WTC11 (cell line): ENCODE measurements around the gene FBXO24.

Source experiments
- ARID4B ChIP-seq: sonication (generic); formaldehyde crosslinking; IDR thresholded peaks from 2 replicates; pipeline ENCODE4 v1.8.0; 2023; ENCODE audit warnings: missing genetic modification reagents, mild to moderate bottlenecking, borderline replicate concordance
- ATF3 ChIP-seq: sonication (generic); formaldehyde crosslinking; conservative IDR thresholded peaks from 2 replicates; pipeline ENCODE4 v1.8.1; 2022; ENCODE audit warnings: mild to moderate bottlenecking, missing genetic modification reagents
- ATF6 ChIP-seq: sonication (generic); formaldehyde crosslinking; IDR thresholded peaks from 2 replicates; pipeline ENCODE4 v1.8.1; 2023; ENCODE audit warnings: mild to moderate bottlenecking, missing genetic modification reagents
- CBFB ChIP-seq: sonication (generic); formaldehyde crosslinking; IDR thresholded peaks from 2 replicates; pipeline ENCODE4 v1.8.1; 2022; ENCODE audit warnings: mild to moderate bottlenecking, low read depth, missing genetic modification reagents
- CREM ChIP-seq: sonication (generic); formaldehyde crosslinking; IDR thresholded peaks from 2 replicates; pipeline ENCODE4 v1.8.1; 2022; ENCODE audit warnings: mild to moderate bottlenecking, missing genetic modification reagents, moderate library complexity
- CTCF ChIP-seq: fragments of 200-600 bp; IDR thresholded peaks from 2 replicates; pipeline ENCODE4 v1.8.0; 2022; ENCODE audit warnings: antibody characterized with exemption
- E2F5 ChIP-seq: sonication (generic); formaldehyde crosslinking; IDR thresholded peaks from 2 replicates; pipeline ENCODE4 v1.8.1; 2022; ENCODE audit warnings: mild to moderate bottlenecking, moderate library complexity, missing genetic modification reagents
- ELF4 ChIP-seq: sonication (generic); formaldehyde crosslinking; IDR thresholded peaks from 2 replicates; pipeline ENCODE4 v1.8.1; 2022; ENCODE audit warnings: low read depth, mild to moderate bottlenecking, moderate library complexity, missing genetic modification reagents
- FOXK1 ChIP-seq: sonication (generic); formaldehyde crosslinking; IDR thresholded peaks from 2 replicates; pipeline ENCODE4 v1.8.0; 2022; ENCODE audit warnings: mild to moderate bottlenecking, moderate library complexity, missing genetic modification reagents
- GRHL2 ChIP-seq: fragments of 250-450 bp; sonication (Bioruptor Pico); IDR thresholded peaks from 2 replicates; pipeline ENCODE4 v1.8.0; 2022; ENCODE audit warnings: mild to moderate bottlenecking, moderate library complexity; ENCODE audit not compliant: insufficient replicate concordance, severe bottlenecking
- MLX ChIP-seq: sonication (generic); formaldehyde crosslinking; IDR thresholded peaks from 2 replicates; pipeline ENCODE4 v1.8.1; 2023; ENCODE audit warnings: mild to moderate bottlenecking, missing genetic modification reagents, moderate library complexity
- NFYB ChIP-seq: sonication (generic); formaldehyde crosslinking; conservative IDR thresholded peaks from 2 replicates; pipeline ENCODE4 v1.8.0; 2022; ENCODE audit warnings: low read depth, missing genetic modification reagents
- PRDM15 ChIP-seq: sonication (generic); formaldehyde crosslinking; IDR thresholded peaks from 2 replicates; pipeline ENCODE4 v1.8.0; 2022; ENCODE audit warnings: missing genetic modification reagents
- ZMAT4 ChIP-seq: fragments of 250-450 bp; sonication (Bioruptor Pico); IDR thresholded peaks from 2 replicates; pipeline ENCODE4 v1.9.0; 2021; ENCODE audit warnings: mild to moderate bottlenecking

GRCh38 chr7:100604028-100604975 lies 18.2 kb downstream of the FBXO24 start:
- peak; percentile 48; the same call in 1 of the 2 replicates for TF ChIP-seq CTCF
- TF ChIP-seq ZMAT4 (CRISPR knock-in tag): no peak
- TF ChIP-seq NFYB (CRISPR knock-in tag): no peak
- no peak for TF ChIP-seq ELF4
- TF ChIP-seq E2F5 (CRISPR knock-in tag): no peak
- no peak for TF ChIP-seq FOXK1 (CRISPR knock-in tag)
- no peak for TF ChIP-seq CBFB (CRISPR knock-in tag)
- TF ChIP-seq ARID4B (CRISPR knock-in tag): no peak; the same call in 1 of the 2 replicates
- TF ChIP-seq ATF6 (CRISPR knock-in tag): no peak
- no peak for TF ChIP-seq ATF3 (CRISPR knock-in tag)
- no peak for TF ChIP-seq GRHL2 (CRISPR knock-in tag)
- no peak for TF ChIP-seq PRDM15
- TF ChIP-seq MLX: no peak
- no peak; the same call in 1 of the 2 replicates for TF ChIP-seq CREM
